ENCODE data around the gene GABRB3. TPM values are rescaled to one million over a fixed set of nuclear protein-coding genes. Genes with fewer than 3 reads are reported as not detected.

Gene GABRB3
- total RNA-seq, 2 experiments from 2014 or later = 0.19 TPM; not detected in 1

GRCh38 chr15:26691249-26691648 lies 81.6 kb downstream of the GABRB3 start:
- H3K27ac Mint-ChIP-seq = no peak overlapping the region
- CTCF ChIA-PET = no interaction called here
- H3K36me3 Mint-ChIP-seq (ENCODE audit: low read depth) = no peaks in the 10 kb centered on the region
- no peaks in the 10 kb centered on the region for H3K27me3 Mint-ChIP-seq (ENCODE audit: low read depth)
- DNase-seq = no peak
- H3K9me3 Mint-ChIP-seq = peaks cover 9% of the 10 kb centered on the region
- no peak overlapping the region for H3K4me3 Mint-ChIP-seq
- intact Hi-C loops (cut with micrococcal nuclease) = no loop called here
- no peaks in the 10 kb centered on the region for H3K4me1 Mint-ChIP-seq (ENCODE audit: low read depth)

DNA sequence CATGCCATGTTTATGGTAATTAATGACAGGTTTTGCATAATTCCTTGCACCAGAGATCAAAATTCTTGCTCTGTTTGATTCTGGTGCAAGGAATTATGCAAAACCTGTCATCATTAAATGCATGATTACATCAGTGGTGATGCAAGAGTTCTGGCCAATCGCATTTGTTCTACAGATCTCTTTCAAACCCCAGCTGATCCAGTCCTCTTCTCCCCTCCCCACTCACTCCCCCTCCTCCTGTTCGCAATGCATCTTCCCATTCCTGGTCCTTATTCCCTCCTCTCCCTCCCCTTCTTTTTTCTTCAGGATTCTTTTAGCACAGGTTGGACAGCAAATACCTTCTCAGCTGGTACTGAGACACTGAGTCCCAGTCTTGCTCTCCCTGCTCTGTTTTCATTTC lies 82.1 kb downstream of the GABRB3 start:
- CTCF ChIA-PET = no interaction called here
- intact Hi-C loops (cut with micrococcal nuclease) = no loop called here
- H3K36me3 Mint-ChIP-seq (ENCODE audit: low read depth) = no peaks in the 10 kb centered on the region
- no peak overlapping the region for H3K4me3 Mint-ChIP-seq
- peaks cover 9% of the 10 kb centered on the region for H3K9me3 Mint-ChIP-seq
- no peak overlapping the region for H3K27ac Mint-ChIP-seq
- no peaks in the 10 kb centered on the region for H3K27me3 Mint-ChIP-seq (ENCODE audit: low read depth)
- DNase-seq = no peak
- H3K4me1 Mint-ChIP-seq (ENCODE audit: low read depth) = no peaks in the 10 kb centered on the region

- H3K36me3 Mint-ChIP-seq (ENCODE audit: low read depth) = no peaks in the 10 kb centered on the region
- no peak overlapping the region for H3K4me3 Mint-ChIP-seq
- intact Hi-C loops (cut with micrococcal nuclease) = no loop called here
- CTCF ChIA-PET = no interaction called here
- H3K27me3 Mint-ChIP-seq (ENCODE audit: low read depth) = no peaks in the 10 kb centered on the region
- H3K4me1 Mint-ChIP-seq (ENCODE audit: low read depth) = no peaks in the 10 kb centered on the region
- no peak overlapping the region for H3K27ac Mint-ChIP-seq
- peaks cover 3% of the 10 kb centered on the region for H3K9me3 Mint-ChIP-seq
- DNase-seq = no peak
Measured at GRCh38 chr15:26689462-26689861, 83.4 kb downstream of the GABRB3 start.

GRCh38 chr15:26686547-26687187 lies 86.2 kb downstream of the GABRB3 start:
- no peak overlapping the region for H3K27ac Mint-ChIP-seq
- H3K36me3 Mint-ChIP-seq (ENCODE audit: low read depth) = no peaks in the 10 kb centered on the region
- no peaks in the 10 kb centered on the region for H3K27me3 Mint-ChIP-seq (ENCODE audit: low read depth)
- H3K4me3 Mint-ChIP-seq = no peak overlapping the region
- no peaks in the 10 kb centered on the region for H3K4me1 Mint-ChIP-seq (ENCODE audit: low read depth)
- no peaks in the 10 kb centered on the region for H3K9me3 Mint-ChIP-seq
- intact Hi-C loops (cut with micrococcal nuclease) = no loop called here
- no peak for DNase-seq
- CTCF ChIA-PET = no interaction called here

GRCh38 chr15:26682598-26683164 lies 90.2 kb downstream of the GABRB3 start:
- H3K27me3 Mint-ChIP-seq (ENCODE audit: low read depth) = no peaks in the 10 kb centered on the region
- H3K9me3 Mint-ChIP-seq = no peaks in the 10 kb centered on the region
- no peak for DNase-seq
- no peak overlapping the region for H3K4me3 Mint-ChIP-seq
- H3K4me1 Mint-ChIP-seq (ENCODE audit: low read depth) = no peaks in the 10 kb centered on the region
- H3K36me3 Mint-ChIP-seq (ENCODE audit: low read depth) = no peaks in the 10 kb centered on the region
- H3K27ac Mint-ChIP-seq = no peak overlapping the region
- CTCF ChIA-PET = no interaction called here
- intact Hi-C loops (cut with micrococcal nuclease) = no loop called here

DNA sequence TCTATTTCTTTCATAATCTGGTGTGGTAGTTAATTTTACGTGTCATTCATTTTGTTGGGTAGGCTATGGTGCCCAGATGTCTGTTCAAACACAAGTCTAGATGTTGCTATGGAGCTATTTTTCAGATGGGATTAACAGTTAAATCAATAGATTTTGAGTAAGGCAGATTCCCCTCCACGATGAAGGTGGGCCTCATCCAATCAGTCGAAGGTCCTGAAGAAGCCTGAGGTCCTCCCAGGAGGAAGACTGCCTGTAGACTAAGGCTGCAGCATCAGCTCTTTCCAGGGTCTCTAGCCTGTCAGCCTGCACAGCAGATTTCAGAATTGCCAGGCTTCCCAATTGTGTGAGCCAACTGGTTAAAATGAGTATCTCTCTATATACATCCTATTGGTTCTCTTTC lies 92.9 kb downstream of the GABRB3 start:
- Mint-ChIP-seq H3K4me3 (no peak overlapping the region), H3K36me3 (ENCODE audit: low read depth) (no peaks in the 10 kb centered on the region), H3K27ac (no peak overlapping the region), H3K27me3 (ENCODE audit: low read depth) (no peaks in the 10 kb centered on the region), H3K9me3 (peaks cover 2% of the 10 kb centered on the region), H3K4me1 (ENCODE audit: low read depth) (no peaks in the 10 kb centered on the region)
- CTCF ChIA-PET = no interaction called here
- intact Hi-C loops (cut with micrococcal nuclease) = no loop called here
- no peak for DNase-seq

DNA sequence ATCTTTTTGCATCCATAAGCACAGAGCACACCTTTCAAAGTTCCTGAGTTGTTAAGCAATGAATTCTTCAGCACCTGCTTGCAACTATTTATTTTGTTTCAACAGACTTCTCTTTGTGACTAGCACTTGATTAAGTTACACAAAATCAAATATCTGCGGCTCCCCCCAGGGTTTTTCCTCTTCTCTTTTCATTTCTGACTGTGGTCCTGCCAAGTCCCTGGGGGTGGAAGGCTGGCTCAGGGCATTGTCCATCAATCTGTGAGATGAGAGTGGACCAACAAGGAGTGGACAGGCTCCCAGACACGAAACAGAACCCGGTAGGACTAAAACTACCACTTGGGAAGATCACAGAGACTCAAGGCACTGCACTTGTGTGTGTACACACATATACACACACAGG lies 96.8 kb downstream of the GABRB3 start:
- intact Hi-C loops (cut with micrococcal nuclease) = no loop called here
- Mint-ChIP-seq H3K9me3 (peaks cover 2% of the 10 kb centered on the region), H3K36me3 (ENCODE audit: low read depth) (no peaks in the 10 kb centered on the region), H3K27me3 (ENCODE audit: low read depth) (no peaks in the 10 kb centered on the region), H3K4me1 (ENCODE audit: low read depth) (no peaks in the 10 kb centered on the region), H3K4me3 (no peak overlapping the region), H3K27ac (no peak overlapping the region)
- CTCF ChIA-PET = no interaction called here
- no peak for DNase-seq

- intact Hi-C loops (cut with micrococcal nuclease) = no loop called here
Measured at GRCh38 chr15:26674467-26674866, 98.4 kb downstream of the GABRB3 start.

DNA sequence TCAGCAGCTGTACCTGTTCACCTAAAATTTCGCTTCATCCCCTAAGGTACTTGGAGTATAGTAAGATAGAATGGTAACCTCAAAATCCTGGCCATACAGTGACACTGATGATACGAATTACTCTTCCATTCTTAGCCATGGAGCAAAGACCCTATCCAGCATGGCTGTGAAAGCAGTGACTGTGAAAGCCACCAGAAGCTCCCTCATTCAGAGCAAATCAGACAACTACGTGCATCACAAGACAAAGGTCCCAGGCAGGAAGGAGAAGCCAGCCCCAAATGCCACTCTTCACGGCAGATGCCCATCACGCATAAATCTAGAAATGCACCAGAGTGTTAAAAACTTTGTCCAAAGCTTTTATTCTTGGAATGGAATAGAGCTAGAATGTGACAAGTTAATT lies 99.4 kb downstream of the GABRB3 start:
- H3K4me1 Mint-ChIP-seq (ENCODE audit: low read depth) = no peaks in the 10 kb centered on the region
- no peaks in the 10 kb centered on the region for H3K27me3 Mint-ChIP-seq (ENCODE audit: low read depth)
- peaks cover 2% of the 10 kb centered on the region for H3K9me3 Mint-ChIP-seq
- intact Hi-C loops (cut with micrococcal nuclease) = no loop called here
- H3K4me3 Mint-ChIP-seq = no peak overlapping the region
- CTCF ChIA-PET = no interaction called here
- no peak for DNase-seq
- H3K27ac Mint-ChIP-seq = no peak overlapping the region
- no peaks in the 10 kb centered on the region for H3K36me3 Mint-ChIP-seq (ENCODE audit: low read depth)

More at GRCh38 chr15:26674467-26674866, 98.4 kb downstream of the GABRB3 start:
- peaks cover 2% of the 10 kb centered on the region for H3K9me3 Mint-ChIP-seq
- no peaks in the 10 kb centered on the region for H3K36me3 Mint-ChIP-seq (ENCODE audit: low read depth)
- no peak overlapping the region for H3K4me3 Mint-ChIP-seq
- H3K27ac Mint-ChIP-seq = no peak overlapping the region
- no peaks in the 10 kb centered on the region for H3K27me3 Mint-ChIP-seq (ENCODE audit: low read depth)
- CTCF ChIA-PET = no interaction called here
- H3K4me1 Mint-ChIP-seq (ENCODE audit: low read depth) = no peaks in the 10 kb centered on the region
- DNase-seq = no peak

DNA sequence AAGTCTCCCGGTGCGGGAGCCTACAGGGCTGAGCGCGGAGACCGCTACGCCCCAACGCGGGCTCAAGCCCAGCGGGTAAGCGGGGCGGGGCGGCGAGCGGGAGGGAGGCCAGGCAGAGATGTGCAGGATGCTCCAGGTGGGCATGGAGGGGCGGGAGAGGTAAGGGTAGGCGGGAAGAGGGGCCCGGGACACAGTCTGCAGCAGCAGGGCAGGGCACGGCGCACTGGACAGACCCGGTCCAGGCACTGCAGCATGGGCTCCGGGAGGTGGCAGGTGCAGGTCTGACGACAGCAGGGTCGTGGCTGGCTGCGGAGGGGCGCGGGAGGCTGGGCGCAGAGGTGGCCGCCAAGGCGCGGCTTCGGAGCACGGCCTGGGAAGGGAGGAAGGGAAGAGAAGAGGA lies 102.8 kb downstream of the GABRB3 start:
- Mint-ChIP-seq H3K9me3 (no peaks in the 10 kb centered on the region), H3K36me3 (ENCODE audit: low read depth) (no peaks in the 10 kb centered on the region), H3K4me3 (no peak overlapping the region), H3K27me3 (ENCODE audit: low read depth) (peaks cover 2% of the 10 kb centered on the region), H3K27ac (no peak overlapping the region), H3K4me1 (ENCODE audit: low read depth) (no peaks in the 10 kb centered on the region)
- CTCF ChIA-PET = no interaction called here
- intact Hi-C loops (cut with micrococcal nuclease) = no loop called here
- DNase-seq = no peak

GRCh38 chr15:26667222-26667988 lies 105.5 kb downstream of the GABRB3 start:
- Mint-ChIP-seq H3K4me3 (no peak overlapping the region), H3K36me3 (ENCODE audit: low read depth) (no peaks in the 10 kb centered on the region), H3K4me1 (ENCODE audit: low read depth) (no peaks in the 10 kb centered on the region), H3K9me3 (peaks cover 2% of the 10 kb centered on the region), H3K27me3 (ENCODE audit: low read depth) (peaks cover 2% of the 10 kb centered on the region), H3K27ac (no peak overlapping the region)
- intact Hi-C loops (cut with micrococcal nuclease) = no loop called here
- CTCF ChIA-PET = no interaction called here
- no peak for DNase-seq

- no peaks in the 10 kb centered on the region for H3K36me3 Mint-ChIP-seq (ENCODE audit: low read depth)
- no peak for DNase-seq
Measured at GRCh38 chr15:26665957-26666791, 106.7 kb downstream of the GABRB3 start.

More at GRCh38 chr15:26665957-26666791, 106.7 kb downstream of the GABRB3 start:
- intact Hi-C loops (cut with micrococcal nuclease) = no loop called here
- peaks cover 2% of the 10 kb centered on the region for H3K27me3 Mint-ChIP-seq (ENCODE audit: low read depth)
- no peak overlapping the region for H3K4me3 Mint-ChIP-seq
- H3K27ac Mint-ChIP-seq = no peak overlapping the region
- H3K9me3 Mint-ChIP-seq = peaks cover 2% of the 10 kb centered on the region
- CTCF ChIA-PET = no interaction called here
- H3K4me1 Mint-ChIP-seq (ENCODE audit: low read depth) = no peaks in the 10 kb centered on the region
